Measurements from ENCODE around the gene PKD1L1.

- TF ChIP-seq, protein P1, sequence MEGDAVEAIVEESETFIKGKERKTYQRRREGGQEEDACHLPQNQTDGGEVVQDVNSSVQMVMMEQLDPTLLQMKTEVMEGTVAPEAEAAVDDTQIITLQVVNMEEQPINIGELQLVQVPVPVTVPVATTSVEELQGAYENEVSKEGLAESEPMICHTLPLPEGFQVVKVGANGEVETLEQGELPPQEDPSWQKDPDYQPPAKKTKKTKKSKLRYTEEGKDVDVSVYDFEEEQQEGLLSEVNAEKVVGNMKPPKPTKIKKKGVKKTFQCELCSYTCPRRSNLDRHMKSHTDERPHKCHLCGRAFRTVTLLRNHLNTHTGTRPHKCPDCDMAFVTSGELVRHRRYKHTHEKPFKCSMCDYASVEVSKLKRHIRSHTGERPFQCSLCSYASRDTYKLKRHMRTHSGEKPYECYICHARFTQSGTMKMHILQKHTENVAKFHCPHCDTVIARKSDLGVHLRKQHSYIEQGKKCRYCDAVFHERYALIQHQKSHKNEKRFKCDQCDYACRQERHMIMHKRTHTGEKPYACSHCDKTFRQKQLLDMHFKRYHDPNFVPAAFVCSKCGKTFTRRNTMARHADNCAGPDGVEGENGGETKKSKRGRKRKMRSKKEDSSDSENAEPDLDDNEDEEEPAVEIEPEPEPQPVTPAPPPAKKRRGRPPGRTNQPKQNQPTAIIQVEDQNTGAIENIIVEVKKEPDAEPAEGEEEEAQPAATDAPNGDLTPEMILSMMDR (IDR thresholded peaks at IDR 0.05 in 4 of 5, conservative IDR thresholded peaks at IDR 0.05 in 1 of 5), result no peak
- no peak for TF ChIP-seq POLR2A (IDR thresholded peaks at IDR 0.05)
Observed at GRCh38 chr7:47887016-47887640, 61.1 kb downstream of the PKD1L1 start.
